ENCODE measurements around the gene ZNF407. TPM values are rescaled to one million over a fixed set of nuclear protein-coding genes. Genes with fewer than 3 reads are reported as not detected.

Gene ZNF407
- total and polyA plus RNA-seq, 8 donors = 2.1 to 49.0 (median 14.6) TPM

DNA sequence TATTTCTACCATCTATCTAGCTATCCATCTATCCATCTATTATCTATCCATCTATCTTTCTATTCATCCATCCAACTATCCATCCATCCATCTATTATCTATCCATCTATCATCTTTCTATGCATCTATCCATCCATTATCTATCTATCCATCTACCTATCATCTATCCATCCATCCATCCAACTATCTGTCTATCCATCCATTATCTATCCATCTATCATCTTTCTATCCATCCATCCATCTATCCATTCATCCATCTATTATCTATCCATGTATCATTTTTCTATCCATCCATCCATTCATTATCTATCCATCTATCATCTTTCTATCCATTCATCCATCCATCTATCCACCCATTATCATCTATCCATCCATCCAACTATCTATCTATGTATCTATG is 24.6 kb upstream of the ZNF407 start:
- Histone ChIP-seq H3K27ac (no peak overlapping the region), H3K4me3 (no peak overlapping the region), H3K27me3 (no peaks in the 10 kb centered on the region), H3K4me1 (no peaks in the 10 kb centered on the region), H3K36me3 (no peaks in the 10 kb centered on the region), H3K9me3 (no peaks in the 10 kb centered on the region)
- DNase-seq = no peak
- intact Hi-C loops (cut with DNase I; ENCODE audit: low total_unique reads) = no loop called here
- TF ChIP-seq, protein P1, sequence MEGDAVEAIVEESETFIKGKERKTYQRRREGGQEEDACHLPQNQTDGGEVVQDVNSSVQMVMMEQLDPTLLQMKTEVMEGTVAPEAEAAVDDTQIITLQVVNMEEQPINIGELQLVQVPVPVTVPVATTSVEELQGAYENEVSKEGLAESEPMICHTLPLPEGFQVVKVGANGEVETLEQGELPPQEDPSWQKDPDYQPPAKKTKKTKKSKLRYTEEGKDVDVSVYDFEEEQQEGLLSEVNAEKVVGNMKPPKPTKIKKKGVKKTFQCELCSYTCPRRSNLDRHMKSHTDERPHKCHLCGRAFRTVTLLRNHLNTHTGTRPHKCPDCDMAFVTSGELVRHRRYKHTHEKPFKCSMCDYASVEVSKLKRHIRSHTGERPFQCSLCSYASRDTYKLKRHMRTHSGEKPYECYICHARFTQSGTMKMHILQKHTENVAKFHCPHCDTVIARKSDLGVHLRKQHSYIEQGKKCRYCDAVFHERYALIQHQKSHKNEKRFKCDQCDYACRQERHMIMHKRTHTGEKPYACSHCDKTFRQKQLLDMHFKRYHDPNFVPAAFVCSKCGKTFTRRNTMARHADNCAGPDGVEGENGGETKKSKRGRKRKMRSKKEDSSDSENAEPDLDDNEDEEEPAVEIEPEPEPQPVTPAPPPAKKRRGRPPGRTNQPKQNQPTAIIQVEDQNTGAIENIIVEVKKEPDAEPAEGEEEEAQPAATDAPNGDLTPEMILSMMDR (IDR thresholded peaks at IDR 0.05) = no peak

DNA sequence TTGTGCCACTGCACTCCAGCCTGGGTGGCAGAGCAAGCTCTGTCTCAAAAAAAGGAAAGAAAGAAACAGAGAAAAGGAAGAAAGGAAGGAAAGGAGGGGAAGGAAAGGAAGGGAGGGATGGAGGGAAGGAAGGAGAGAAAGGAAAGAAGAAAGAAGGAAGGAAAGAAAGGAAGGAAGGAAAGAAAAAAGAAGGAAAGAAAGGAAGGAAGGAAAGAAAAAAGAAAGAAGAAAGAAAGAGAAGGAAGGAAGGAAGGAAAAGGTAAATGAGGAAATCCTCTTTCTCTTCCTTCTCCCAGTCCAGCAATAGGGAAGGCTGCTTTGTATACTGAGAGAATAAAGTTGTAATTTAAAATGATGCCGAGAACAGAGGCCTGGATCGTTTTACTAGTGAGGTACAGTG is 22.8 kb upstream of the ZNF407 start:
- H3K9me3 ChIP-seq = no peaks in the 10 kb centered on the region
- intact Hi-C loops (cut with DNase I; ENCODE audit: low total_unique reads) = no loop called here
- H3K4me1 ChIP-seq = no peaks in the 10 kb centered on the region
- 83 to 91% (median 84%) methylated on average over 2 of the region's 2 CpGs for WGBS, 5 donors
- no peaks in the 10 kb centered on the region for H3K36me3 ChIP-seq
- TF ChIP-seq EP300 (IDR thresholded peaks at IDR 0.05) (no peak), POLR2A (IDR thresholded peaks at IDR 0.05) (no peak), POLR2AphosphoS5 (IDR thresholded peaks at IDR 0.05) (no peak)
- TF ChIP-seq, protein P1 (IDR thresholded peaks at IDR 0.05) = no peak
- H3K27me3 ChIP-seq = peaks cover 0 to 4% (median 0%) of the 10 kb centered on the region in 3 donors
- H3K27ac ChIP-seq = no peak overlapping the region
- no peak for DNase-seq
- no peak overlapping the region for H3K4me3 ChIP-seq

DNA sequence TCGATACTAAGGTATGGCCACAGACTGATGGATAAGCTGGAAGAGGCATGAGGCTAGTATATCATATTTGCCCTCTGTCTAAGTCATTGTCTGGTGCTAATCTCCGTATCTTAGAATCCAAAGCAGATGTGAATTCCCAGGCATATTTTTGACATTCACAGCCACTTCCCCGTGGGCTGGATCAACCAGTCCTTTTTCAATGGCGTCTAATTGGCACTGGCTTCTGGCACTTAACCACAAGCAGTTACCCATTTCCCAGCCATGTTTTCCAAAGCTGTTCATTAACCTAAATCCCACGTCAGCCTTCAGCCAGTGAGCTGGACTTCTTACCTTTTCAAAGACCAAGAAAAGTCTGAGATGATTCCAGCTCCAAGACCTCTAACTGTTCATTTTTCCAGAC is 20.7 kb upstream of the ZNF407 start:
- DNase-seq = no peak
- Histone ChIP-seq H3K36me3 (no peaks in the 10 kb centered on the region), H3K27ac (no peak overlapping the region), H3K9me3 (no peaks in the 10 kb centered on the region), H3K27me3 (peaks cover 0 to 25% (median 0%) of the 10 kb centered on the region in 3 donors), H3K4me1 (peaks cover 0 to 3% (median 0%) of the 10 kb centered on the region in 4 donors), H3K4me3 (no peak overlapping the region)
- WGBS, 5 donors = 51 to 63% (median 58%) methylated on average over 5 of the region's 5 CpGs
- intact Hi-C loops (cut with DNase I; ENCODE audit: low total_unique reads) = no loop called here
- TF ChIP-seq POLR2AphosphoS5 (IDR thresholded peaks at IDR 0.05) (no peak), POLR2A (IDR thresholded peaks at IDR 0.05) (no peak), EP300 (IDR thresholded peaks at IDR 0.05) (no peak)
- TF ChIP-seq, protein P1 (IDR thresholded peaks at IDR 0.05) = no peak

- peak in 1 of 2 donors; percentile 42 for DNase-seq
- Histone ChIP-seq H3K4me1 (peaks cover 0 to 3% (median 0%) of the 10 kb centered on the region in 4 donors), H3K27ac (no peak overlapping the region), H3K9me3 (no peaks in the 10 kb centered on the region), H3K27me3 (peaks cover 0 to 37% (median 0%) of the 10 kb centered on the region in 3 donors), H3K36me3 (no peaks in the 10 kb centered on the region), H3K4me3 (no peak overlapping the region)
- intact Hi-C loops (cut with DNase I; ENCODE audit: low total_unique reads) = no loop called here
- TF ChIP-seq EP300 (IDR thresholded peaks at IDR 0.05) = no peak
- no peak for TF ChIP-seq POLR2AphosphoS5 (IDR thresholded peaks at IDR 0.05)
- TF ChIP-seq POLR2A (IDR thresholded peaks at IDR 0.05) = no peak
- TF ChIP-seq, protein P1 (IDR thresholded peaks at IDR 0.05) = no peak
- 31 to 45% (median 38%) methylated on average over 8 of the region's 8 CpGs for whole genome bisulfite sequencing, 5 donors
Observed at GRCh38 chr18:74579496-74580065, 18.1 kb upstream of the ZNF407 start.

Measured in stomach (tissue), 9 donors.